Anterior cingulate cortex (tissue), 58 donors: ENCODE measurements around the gene MTCL1.

Source experiments
- DNase-seq, 58 donors: peaks; one replicate each; lab custom pipeline; 2025; lab: John Stamatoyannopoulos, UW

MTCL1 gene

GRCh38 chr18:8881103-8881502 is 175.7 kb downstream of the MTCL1 start:
- no peak for DNase-seq
